GM06990 (cell line): ENCODE data around the gene FANCG.

Experiments used
- DNase-seq: peaks from one replicate; pipeline ENCODE4 v3.0.0-alpha.2; 2011; ENCODE audit not compliant: insufficient read length; ENCODE audit errors: extremely low read depth
- H3K27me3 ChIP-seq: replicated peaks from 2 replicates; pipeline ENCODE4 v1.6.0; 2011; ENCODE audit warnings: low read length; ENCODE audit not compliant: control insufficient read depth, insufficient read depth
- H3K36me3 ChIP-seq: 2 replicates; pipeline ENCODE4 v1.5.1; 2011; ENCODE audit warnings: low read length; ENCODE audit not compliant: control insufficient read depth, insufficient read depth
- H3K4me3 ChIP-seq: replicated peaks from 2 replicates; pipeline ENCODE4 v1.5.1; 2011; ENCODE audit warnings: low read depth, mild to moderate bottlenecking, control low read depth, low read length
- TF ChIP-seq, protein P1 (sequence below): IDR thresholded peaks from 2 replicates; pipeline ENCODE4 v1.5.1; 2011; ENCODE audit warnings: low read length, control low read depth, mild to moderate bottlenecking, inconsistent platforms; ENCODE audit not compliant: insufficient read depth, poor library complexity, severe bottlenecking

FANCG gene

DNA sequence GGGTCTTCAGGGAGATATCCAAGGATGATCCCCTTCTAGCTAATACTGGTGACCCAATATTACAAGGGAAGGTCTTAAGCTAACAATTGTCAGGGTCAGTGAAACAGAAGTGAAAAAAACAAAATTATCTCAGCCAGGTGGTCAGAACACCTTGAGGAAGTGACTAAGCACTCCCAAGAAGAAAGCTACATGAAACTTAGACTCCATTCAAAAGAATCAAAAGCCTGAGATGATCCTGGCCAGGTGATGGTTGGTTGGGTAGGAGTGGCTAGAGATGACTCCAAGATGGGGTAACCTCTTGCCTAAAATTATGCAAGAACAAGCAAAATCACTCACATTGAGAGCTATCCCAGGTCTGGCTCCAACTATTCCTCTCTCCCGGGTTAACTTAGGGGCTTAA lies 12.7 kb downstream of the FANCG start:
- Histone ChIP-seq H3K4me3 (no peak overlapping the region), H3K36me3 (peaks cover 39% of the 10 kb centered on the region), H3K27me3 (no peaks in the 10 kb centered on the region)
- DNase-seq, result no peak
- TF ChIP-seq, protein P1, sequence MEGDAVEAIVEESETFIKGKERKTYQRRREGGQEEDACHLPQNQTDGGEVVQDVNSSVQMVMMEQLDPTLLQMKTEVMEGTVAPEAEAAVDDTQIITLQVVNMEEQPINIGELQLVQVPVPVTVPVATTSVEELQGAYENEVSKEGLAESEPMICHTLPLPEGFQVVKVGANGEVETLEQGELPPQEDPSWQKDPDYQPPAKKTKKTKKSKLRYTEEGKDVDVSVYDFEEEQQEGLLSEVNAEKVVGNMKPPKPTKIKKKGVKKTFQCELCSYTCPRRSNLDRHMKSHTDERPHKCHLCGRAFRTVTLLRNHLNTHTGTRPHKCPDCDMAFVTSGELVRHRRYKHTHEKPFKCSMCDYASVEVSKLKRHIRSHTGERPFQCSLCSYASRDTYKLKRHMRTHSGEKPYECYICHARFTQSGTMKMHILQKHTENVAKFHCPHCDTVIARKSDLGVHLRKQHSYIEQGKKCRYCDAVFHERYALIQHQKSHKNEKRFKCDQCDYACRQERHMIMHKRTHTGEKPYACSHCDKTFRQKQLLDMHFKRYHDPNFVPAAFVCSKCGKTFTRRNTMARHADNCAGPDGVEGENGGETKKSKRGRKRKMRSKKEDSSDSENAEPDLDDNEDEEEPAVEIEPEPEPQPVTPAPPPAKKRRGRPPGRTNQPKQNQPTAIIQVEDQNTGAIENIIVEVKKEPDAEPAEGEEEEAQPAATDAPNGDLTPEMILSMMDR, result no peak

DNA sequence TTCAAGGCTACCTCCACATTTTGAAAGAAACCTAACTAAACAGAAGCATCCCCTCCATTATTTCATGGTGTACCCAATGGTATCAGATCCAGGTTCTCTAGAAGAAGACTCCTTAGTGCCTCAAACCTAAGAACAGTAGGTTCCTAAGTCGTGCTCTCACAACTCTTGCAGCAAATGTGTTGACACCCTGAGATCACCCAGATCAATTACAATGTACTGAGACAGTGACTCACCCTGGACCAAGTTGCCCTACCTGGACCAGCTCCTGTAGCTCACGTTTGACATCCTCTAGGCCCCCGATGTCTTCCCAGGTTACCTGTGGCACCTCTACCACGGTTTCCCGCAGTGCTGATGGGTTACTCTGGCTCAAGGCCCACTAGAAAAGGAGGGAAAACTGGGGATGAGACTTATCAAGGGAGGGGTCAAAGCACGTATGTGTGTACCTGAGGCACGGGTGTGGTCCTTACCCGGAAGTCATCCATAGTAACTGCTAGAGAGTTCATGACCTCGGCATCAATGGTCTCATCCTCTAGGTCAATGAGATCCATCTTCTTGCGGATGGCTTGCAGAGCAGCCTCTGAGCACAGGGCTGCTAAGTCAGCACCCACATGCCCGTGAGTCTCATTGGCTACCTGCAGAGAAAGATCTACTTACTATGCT lies 19.1 kb downstream of the FANCG start:
- DNase-seq, result no peak
- Histone ChIP-seq H3K36me3 (peaks cover 72% of the 10 kb centered on the region), H3K4me3 (no peak overlapping the region), H3K27me3 (no peaks in the 10 kb centered on the region)
- TF ChIP-seq, protein P1, result no peak

DNA sequence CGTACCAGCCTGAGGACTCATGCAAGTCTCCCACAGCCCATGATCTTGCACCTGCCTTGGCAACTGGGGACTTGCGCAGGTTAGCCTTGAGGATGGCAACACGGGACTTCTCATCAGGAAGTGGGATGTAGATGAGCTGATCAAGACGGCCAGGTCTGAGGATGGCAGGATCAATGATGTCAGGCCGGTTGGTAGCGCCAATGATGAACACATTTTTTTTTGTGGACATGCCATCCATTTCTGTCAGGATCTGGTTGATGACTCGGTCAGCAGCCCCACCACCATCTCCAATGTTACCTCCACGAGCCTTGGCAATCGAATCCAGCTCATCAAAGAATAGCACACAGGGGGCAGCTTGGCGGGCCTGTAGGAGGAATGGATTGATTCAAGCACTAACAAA lies 20.3 kb downstream of the FANCG start:
- Histone ChIP-seq H3K4me3 (no peak overlapping the region), H3K36me3 (peaks cover 63% of the 10 kb centered on the region), H3K27me3 (no peaks in the 10 kb centered on the region)
- TF ChIP-seq, protein P1, result no peak
- DNase-seq, result no peak

DNA sequence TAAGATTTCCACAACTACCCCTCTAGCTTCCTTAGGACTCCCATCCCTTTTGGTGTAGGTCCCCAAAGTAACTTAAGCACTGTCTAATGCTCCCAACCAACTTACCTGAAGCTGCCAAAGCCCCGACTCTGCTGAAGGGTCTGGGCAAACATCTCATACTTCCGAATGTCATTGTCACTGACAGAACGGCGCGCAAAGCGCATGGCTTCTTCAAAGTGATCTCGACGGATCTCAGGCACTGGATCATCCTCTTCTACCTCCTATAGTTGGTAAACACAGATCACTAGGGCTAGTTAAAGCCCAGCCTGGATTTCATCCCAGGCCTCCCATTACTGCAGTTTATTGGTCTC lies 22.5 kb downstream of the FANCG start:
- DNase-seq, result no peak
- TF ChIP-seq, protein P1, result no peak
- no peaks in the 10 kb centered on the region for H3K27me3 ChIP-seq
- H3K4me3 ChIP-seq, result no peak overlapping the region
- peaks cover 47% of the 10 kb centered on the region for H3K36me3 ChIP-seq

DNA sequence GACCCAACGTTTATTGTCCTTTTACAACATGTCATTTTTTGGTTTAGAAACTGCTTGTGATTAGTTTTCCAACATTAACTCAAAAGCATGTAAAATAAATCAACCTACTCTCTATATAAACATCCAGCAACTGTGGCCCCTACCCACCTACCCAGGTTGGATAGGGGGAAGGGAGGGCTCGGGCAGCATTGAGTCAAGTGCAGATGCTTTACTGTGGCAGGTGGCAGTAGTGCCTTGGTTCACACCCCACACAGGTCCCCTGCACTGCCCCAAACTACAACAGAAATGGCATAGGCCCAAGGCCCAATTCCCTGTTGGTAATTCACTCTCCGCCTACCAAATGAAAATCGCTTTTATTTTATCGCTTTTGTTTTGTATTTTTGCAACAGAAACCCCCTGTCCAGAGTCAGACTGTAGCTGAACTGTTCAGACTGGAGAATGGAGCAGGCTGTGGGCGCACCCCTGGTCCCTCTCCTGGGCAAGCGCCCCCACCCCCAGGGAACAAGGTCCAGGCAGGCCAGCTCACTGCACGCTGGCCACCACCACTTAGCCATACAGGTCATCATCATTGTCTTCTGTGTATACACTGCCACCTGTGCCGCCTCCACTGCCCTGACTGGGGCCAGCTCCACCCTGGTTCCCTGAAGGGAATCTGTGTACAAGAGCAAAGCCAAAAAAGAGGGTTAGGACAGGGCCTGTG lies 23.0 kb downstream of the FANCG start:
- peaks cover 42% of the 10 kb centered on the region for H3K36me3 ChIP-seq
- DNase-seq, result no peak
- TF ChIP-seq, protein P1, result no peak
- no peaks in the 10 kb centered on the region for H3K27me3 ChIP-seq
- H3K4me3 ChIP-seq, result no peak overlapping the region
